PC-3 (cell line): ENCODE results near the gene HOXD4. TPM values are rescaled to one million over a fixed set of nuclear protein-coding genes. Genes with fewer than 3 reads are reported as not detected.

Experiments used
- ATAC-seq: fragments of 200-7000 bp; cut with Tn5 transposase; 2 replicates; pipeline ENCODE4 v1.9.1; 2020; ENCODE audit warnings: mild to moderate bottlenecking, moderate library complexity
- BruUV-seq: library from RNA; stranded (reverse); fragments of 400-500 nt; replicated peaks from 2 replicates; lab custom pipeline; 2021; lab: Mats Ljungman, UMichigan
- CTCF ChIA-PET: fragments of 300-600 bp; sonication (Branson Sonifier 250); formaldehyde crosslinking; loops from one replicate; lab custom pipeline; 2022; ENCODE audit warnings: antibody characterized with exemption; lab: Charles Lee
- POLR2A ChIA-PET: fragments of 300-600 bp; sonication (Branson Sonifier 250); formaldehyde crosslinking; loops from one replicate; lab custom pipeline; 2022; ENCODE audit warnings: antibody characterized with exemption; ENCODE audit not compliant: unreplicated experiment; lab: Charles Lee
- DNase-seq: peaks from one replicate; pipeline ENCODE4 v3.0.0-alpha.2; 2015
- H2AFZ ChIP-seq: fragments of 300-600 bp; sonication (generic); 2 replicates; pipeline ENCODE4 v1.6.0; 2016; ENCODE audit warnings: antibody characterized with exemption, low read length
- H3F3A ChIP-seq: fragments of 300-600 bp; sonication (generic); one replicate; pipeline ENCODE4 v1.6.0; 2017; ENCODE audit warnings: antibody characterized with exemption, low read length, control low read depth, mild to moderate bottlenecking; ENCODE audit not compliant: unreplicated experiment
- H3K27ac ChIP-seq: fragments of 300-600 bp; sonication (generic); 2 replicates; pipeline ENCODE4 v1.5.1; 2016; ENCODE audit warnings: mild to moderate bottlenecking, low read length
- H3K27me3 ChIP-seq: fragments of 300-600 bp; sonication (generic); 2 replicates; pipeline ENCODE4 v1.6.1; 2016; ENCODE audit warnings: low read length, mixed read lengths
- H3K36me3 ChIP-seq: fragments of 300-600 bp; sonication (generic); 2 replicates; pipeline ENCODE4 v1.6.1; 2016; ENCODE audit warnings: low read depth, mixed run types, low read length, mixed read lengths
- H3K4me1 ChIP-seq: fragments of 300-600 bp; sonication (generic); 2 replicates; pipeline ENCODE4 v1.5.1; 2016; ENCODE audit warnings: low read length; ENCODE audit not compliant: insufficient read depth
- H3K4me2 ChIP-seq: fragments of 300-600 bp; sonication (generic); 2 replicates; pipeline ENCODE4 v1.6.0; 2016; ENCODE audit warnings: low read length
- H3K4me3 ChIP-seq: fragments of 300-600 bp; sonication (generic); 2 replicates; pipeline ENCODE4 v1.5.1; 2016; ENCODE audit warnings: mild to moderate bottlenecking, low read length, mixed read lengths
- H3K79me2 ChIP-seq: fragments of 300-600 bp; sonication (generic); 2 replicates; pipeline ENCODE4 v1.6.1; 2017; ENCODE audit warnings: low read length, mixed read lengths
- H3K9ac ChIP-seq: fragments of 300-600 bp; sonication (generic); 2 replicates; pipeline ENCODE4 v1.6.0; 2016; ENCODE audit warnings: mild to moderate bottlenecking, low read length
- H3K9me2 ChIP-seq: fragments of 300-600 bp; sonication (generic); replicated peaks from 2 replicates; pipeline ENCODE4 v1.6.1; 2016; ENCODE audit warnings: mixed run types, low read length, mixed read lengths
- H3K9me3 ChIP-seq: fragments of 300-600 bp; sonication (generic); 2 replicates; pipeline ENCODE4 v1.6.1; 2016; ENCODE audit warnings: low read length, mixed read lengths
- H4K20me1 ChIP-seq: fragments of 300-600 bp; sonication (generic); 2 replicates; pipeline ENCODE4 v1.6.1; 2016; ENCODE audit warnings: low read length, mixed read lengths
- CTCF ChIP-seq: fragments of 300-600 bp; sonication (generic); conservative IDR thresholded peaks from 2 replicates; pipeline ENCODE4 v1.5.1; 2017; ENCODE audit warnings: antibody characterized with exemption, low read depth, mild to moderate bottlenecking, low read length
- EZH2 ChIP-seq: fragments of 300-600 bp; sonication (generic); IDR thresholded peaks from one replicate; pipeline ENCODE4 v1.6.1; 2017; ENCODE audit warnings: antibody characterized with exemption, mild to moderate bottlenecking, low read length; ENCODE audit not compliant: unreplicated experiment
- EZH2phosphoT487 ChIP-seq: fragments of 300-600 bp; sonication (generic); IDR thresholded peaks from 2 replicates; pipeline ENCODE4 v1.6.1; 2018; ENCODE audit warnings: mild to moderate bottlenecking, antibody characterized with exemption, low read length, borderline replicate concordance
- intact Hi-C: fragments of 100-400 bp; cut with micrococcal nuclease; formaldehyde crosslinking; loops from 2 replicates; pipeline ENCODE4 v1.9.0; 2023
- total RNA-seq: library from RNA; depleted of rRNA; stranded (reverse); fragments of >200 nt; gene quantifications from 2 replicates; pipeline ENCODE4 v1.2.3, GENCODE V29; 2014

The HOXD4 gene
- total RNA-seq, 1 experiment from 2014 or later: 0.29 TPM

GRCh38 chr2:176110415-176111308 is 40.7 kb upstream of the HOXD4 start:
- Histone ChIP-seq H3K4me2 (peak overlapping the region; percentile 33), H3K9me2 (no peaks in the 10 kb centered on the region), H3K4me3 (no peak overlapping the region), H3K36me3 (no peaks in the 10 kb centered on the region), H3K9me3 (no peaks in the 10 kb centered on the region), H3F3A (no peaks in the 10 kb centered on the region), H3K27me3 (peaks cover 40% of the 10 kb centered on the region), H4K20me1 (no peaks in the 10 kb centered on the region), H3K27ac (no peak overlapping the region), H3K79me2 (no peaks in the 10 kb centered on the region), H3K9ac (no peak overlapping the region), H2AFZ (no peak overlapping the region), H3K4me1 (peaks cover 4% of the 10 kb centered on the region; the same call in 1 of the 2 replicates)
- no peak for ATAC-seq
- POLR2A ChIA-PET: no interaction called here
- TF ChIP-seq EZH2: no peak
- no peak for TF ChIP-seq CTCF
- TF ChIP-seq EZH2phosphoT487: no peak
- intact Hi-C loops: loop anchor here (5.0 kb wide), 2 partner anchors 702 to 1037 kb away; no protein-coding TSS in a partner anchor
- CTCF ChIA-PET: interaction anchor here (1.0 kb wide), 1 partner anchor 421 kb away, joined by 10 read pairs; no protein-coding TSS in a partner anchor
- no TSS peak for BruUV-seq
- no peak for DNase-seq

GRCh38 chr2:176111309-176111663 is 40.1 kb upstream of the HOXD4 start:
- ChIA-PET POLR2A (no interaction called here), CTCF (interaction anchor here (1.0 kb wide), 1 partner anchor 421 kb away, joined by 10 read pairs; no protein-coding TSS in a partner anchor)
- no peaks in the 10 kb centered on the region for H3K79me2 ChIP-seq
- TF ChIP-seq CTCF (peak; percentile 91), EZH2phosphoT487 (no peak), EZH2 (no peak)
- peaks cover 4% of the 10 kb centered on the region; the same call in 1 of the 2 replicates for H3K4me1 ChIP-seq
- no peaks in the 10 kb centered on the region for H3K9me2 ChIP-seq
- intact Hi-C loops: loop anchor here (5.0 kb wide), 2 partner anchors 701 to 1036 kb away; no protein-coding TSS in a partner anchor
- no TSS peak for BruUV-seq
- H3K4me2 ChIP-seq: peak overlapping the region; percentile 33
- H4K20me1 ChIP-seq: no peaks in the 10 kb centered on the region
- no peak overlapping the region for H3K9ac ChIP-seq
- H3K4me3 ChIP-seq: no peak overlapping the region
- peak; percentile 65 for DNase-seq
- no peaks in the 10 kb centered on the region for H3K36me3 ChIP-seq
- H3K27me3 ChIP-seq: peaks cover 36% of the 10 kb centered on the region
- H3K9me3 ChIP-seq: no peaks in the 10 kb centered on the region
- no peak overlapping the region for H2AFZ ChIP-seq
- H3K27ac ChIP-seq: no peak overlapping the region
- no peaks in the 10 kb centered on the region for H3F3A ChIP-seq
- peak; percentile 72 for ATAC-seq
